Epidermal melanocyte (primary cell): ENCODE measurements around the gene JUP.

Source experiments
- DNase-seq: peaks from one replicate; pipeline ENCODE4 v3.0.0; 2011; ENCODE audit warnings: low spot score; ENCODE audit not compliant: insufficient read length

Gene JUP

DNA sequence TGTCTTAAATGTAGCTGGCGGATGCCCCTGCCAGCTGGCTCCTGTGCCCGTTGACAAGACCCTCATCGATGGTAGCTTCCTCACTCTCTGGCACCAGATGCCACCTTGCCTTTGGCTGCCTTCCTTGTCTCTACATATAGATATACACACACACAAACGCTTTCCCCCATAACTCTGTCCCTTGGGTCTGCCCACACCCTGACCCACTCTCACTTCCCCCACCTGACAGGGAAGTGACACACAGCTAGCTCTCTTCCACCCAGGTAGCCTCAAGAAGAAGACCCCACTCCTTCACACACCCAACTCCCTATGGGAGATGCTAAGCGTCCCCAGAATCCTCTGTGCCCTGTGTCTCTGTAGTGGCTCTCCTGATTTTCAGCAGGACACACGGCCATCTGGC lies 25.6 kb downstream of the JUP start:
- DNase-seq = no peak

DNA sequence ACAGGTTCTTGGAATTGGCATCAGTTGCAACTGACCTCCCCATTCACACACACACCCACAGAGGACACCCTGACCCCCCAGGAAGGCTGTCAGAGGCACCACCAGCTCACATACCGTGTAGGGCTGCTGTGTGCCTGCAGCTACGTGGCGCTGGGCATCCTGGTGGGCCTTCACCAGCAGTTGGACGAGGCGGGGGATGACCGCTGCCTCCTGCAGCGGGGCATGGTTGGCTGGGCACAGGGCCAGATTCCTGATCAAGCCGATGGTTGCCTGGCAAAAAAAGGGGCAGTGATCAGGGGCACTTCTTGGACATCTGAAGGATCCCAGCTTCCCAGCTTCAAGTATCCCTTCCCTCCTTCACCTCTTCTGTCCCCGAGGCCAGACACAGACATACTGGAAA lies 27.9 kb downstream of the JUP start:
- no peak for DNase-seq

DNA sequence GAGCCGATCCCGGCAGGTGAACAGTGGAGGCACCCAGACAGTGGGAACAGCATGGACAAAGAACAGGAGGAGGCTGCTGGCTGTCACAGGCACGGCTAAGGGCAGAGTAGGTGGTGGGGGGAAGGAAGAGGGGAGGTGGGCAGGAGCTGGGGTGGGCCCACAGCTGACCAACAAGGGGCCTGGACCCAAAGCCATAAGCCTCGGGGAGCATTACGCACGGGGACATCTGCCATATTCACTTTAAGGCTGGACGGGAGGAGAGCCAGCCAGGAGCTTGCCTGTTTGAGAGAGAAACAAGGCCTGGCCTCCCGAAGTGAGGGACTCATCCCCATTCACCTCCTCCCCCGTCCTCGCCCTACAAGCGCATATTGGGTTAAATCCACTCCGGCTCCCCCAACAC lies 32.4 kb downstream of the JUP start:
- DNase-seq = no peak

DNA sequence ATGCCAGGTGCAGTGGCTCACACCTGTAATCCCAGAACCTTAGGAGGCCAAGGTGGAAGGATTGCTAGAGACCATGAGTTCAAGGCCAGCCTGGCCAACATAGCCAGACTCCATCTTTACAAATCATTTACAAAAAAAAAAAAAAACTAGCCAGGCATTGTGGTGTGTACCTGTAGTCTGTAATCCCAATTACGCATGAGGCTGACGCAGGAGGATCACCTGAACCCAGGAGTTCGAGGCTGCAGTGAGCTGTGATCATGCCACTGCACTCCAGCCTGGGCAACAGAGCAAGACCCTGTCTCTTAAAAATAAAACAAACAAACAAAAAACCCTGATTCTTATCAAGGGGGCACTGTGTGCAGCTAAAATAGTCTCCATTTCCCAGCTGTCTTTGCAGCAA lies 35.2 kb downstream of the JUP start:
- no peak for DNase-seq

DNA sequence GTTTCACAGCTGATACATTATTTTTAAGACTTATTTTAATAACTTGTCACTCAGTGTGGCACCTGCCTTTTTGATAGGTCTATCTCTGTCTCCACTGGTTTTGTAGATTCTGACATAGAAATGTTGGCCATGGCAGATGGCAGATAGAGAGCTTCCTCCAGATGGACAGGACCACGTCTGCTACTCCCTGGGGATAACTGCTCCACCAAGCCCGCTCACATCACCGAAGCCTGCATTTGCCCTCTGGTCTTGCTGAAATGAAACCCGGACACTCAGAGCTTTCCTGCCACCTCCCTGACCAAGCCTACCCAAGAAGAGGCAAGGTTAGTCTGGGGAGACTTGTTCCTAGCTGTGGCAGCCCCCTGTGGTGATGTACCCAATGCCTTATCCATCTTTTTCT lies 35.6 kb downstream of the JUP start:
- DNase-seq = no peak

DNA sequence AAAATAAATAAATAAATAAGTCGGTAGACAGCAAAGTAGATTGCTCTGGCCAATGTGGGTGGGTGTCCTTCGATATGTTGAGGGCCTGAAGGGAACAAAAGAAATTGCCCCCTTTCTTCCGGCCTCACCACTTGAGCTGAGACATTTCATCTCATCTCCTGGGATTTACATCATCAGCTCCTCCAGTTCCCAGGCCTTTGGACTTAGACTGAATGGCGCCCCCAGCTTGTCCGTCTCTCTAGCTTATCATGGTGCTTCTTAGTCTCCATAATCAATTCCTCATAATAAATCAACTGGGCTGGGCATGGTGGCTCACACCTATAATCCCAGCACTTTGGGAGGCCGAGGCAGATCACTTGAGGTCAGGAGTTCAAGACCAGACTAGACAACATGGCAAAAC lies 38.2 kb downstream of the JUP start:
- no peak for DNase-seq

DNA sequence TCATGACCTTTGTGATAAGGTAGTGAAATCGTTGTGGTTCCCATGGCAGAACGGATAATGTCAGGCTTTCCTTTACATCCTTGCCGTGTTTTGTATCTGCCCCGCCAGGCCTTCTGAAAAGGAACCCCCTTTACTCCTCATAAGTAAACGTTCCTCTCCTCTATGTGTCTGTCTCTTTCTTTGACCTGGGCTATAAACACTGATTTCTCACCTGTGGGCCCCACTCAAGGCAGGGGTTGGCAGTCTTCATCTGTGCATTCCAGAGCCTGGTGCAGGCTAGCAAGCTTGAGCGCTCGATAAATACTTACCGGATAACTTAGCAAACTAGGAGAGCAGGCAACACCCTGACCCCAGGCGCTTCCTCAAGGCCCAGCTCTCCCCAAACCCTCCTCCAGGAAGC lies 44.8 kb downstream of the JUP start:
- no peak for DNase-seq

DNA sequence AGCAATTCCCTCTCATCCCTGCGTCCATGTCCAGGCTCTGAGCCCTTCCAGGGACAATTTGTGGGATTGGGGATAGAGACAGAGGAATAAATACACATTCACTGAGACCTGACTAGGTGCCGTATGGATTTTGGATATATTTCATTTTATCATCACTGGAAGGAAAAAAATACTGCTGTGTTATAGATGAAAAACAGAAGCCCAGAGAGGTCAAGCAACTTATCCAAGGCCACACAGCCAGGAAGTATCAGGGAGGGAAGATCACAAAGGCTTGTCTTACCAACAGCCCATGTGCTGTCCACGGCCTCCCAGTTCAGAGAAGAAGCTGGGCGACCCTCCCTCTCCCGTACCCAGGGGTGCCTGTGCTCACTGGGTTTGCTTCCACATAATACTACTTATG lies 46.0 kb downstream of the JUP start:
- no peak for DNase-seq

DNA sequence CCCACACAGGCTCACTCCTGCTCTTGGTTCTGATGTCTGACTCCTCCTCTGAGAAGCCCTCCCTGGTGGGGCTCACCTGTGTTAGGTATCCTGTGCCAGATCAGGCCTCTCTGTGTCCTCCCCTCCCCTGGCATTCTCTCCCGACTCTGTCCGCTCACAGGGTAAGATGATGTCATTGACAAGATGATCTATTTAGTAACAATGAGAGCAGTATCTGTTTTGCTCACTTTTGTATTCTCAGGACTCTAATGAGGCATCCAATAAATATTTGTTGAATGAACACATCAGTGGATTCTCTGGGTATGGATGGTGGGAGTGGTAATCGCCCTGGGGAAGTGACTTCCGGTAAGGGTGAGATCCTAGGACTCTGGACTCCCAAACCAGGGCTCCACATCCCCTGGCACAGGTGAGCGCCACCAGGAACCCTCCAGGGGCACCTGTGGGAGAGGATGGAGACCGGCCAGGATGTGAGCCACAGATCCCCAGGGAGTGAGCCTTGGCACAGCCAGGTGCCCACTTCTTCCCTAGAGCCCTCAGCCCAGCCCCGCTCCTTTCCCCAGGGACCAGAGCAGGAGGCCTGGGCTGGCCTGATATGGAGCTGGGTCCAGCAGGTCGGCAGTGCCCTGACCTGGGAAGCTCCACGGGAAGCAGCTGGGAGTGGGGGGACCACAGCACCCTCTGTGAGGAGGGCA lies 46.7 kb downstream of the JUP start:
- DNase-seq = no peak

DNA sequence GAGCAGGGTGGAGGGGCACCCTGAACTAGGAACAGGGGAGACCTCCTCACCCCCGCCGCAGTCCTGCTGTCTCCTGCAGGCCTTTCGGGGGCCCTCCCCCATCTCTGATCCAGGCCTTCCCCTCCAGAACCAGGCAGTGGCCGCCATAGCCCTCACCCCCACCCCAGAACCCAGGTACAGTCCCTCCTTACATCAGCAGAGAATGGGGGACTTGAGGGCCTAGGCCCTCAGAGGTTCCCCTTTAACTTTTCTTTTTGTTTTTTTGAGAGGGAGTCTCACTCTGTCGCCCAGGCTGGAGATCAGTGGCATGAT lies 47.8 kb downstream of the JUP start:
- DNase-seq = no peak

DNA sequence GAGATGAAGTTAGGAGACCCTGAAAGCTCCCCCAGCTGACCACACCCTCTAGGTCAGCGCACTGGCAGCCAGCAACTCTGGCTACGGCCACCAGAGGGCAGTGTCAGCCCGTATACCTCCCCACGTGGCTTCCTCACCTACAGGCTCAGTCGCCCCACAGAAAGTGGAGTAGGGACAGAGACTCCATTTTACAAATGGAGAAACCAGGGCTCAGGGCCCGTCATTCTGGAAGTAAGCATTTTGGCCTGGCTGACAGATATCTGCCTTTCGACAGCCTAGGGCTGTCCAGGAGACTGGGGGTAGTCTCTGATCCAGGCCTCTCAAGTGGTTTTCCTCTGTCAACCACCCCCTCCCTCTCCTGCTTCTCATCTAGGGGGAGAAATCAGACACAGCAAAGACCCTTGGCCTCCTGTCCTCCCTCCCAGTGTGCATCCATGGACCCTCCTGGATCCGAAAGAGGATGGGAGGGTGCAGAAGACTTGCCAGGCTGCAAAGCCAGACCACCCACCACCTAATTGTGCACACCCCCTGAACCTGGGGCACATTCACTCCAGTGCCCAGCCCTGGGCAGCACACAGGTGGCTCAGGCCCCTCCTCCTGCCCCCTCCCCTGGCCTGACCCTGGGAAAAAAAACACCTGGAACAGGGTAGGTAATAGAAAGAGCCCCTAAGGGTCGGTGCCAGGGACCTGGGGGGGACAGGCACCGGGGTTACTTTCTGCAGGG lies 48.3 kb downstream of the JUP start:
- peak; percentile 92 for DNase-seq

DNA sequence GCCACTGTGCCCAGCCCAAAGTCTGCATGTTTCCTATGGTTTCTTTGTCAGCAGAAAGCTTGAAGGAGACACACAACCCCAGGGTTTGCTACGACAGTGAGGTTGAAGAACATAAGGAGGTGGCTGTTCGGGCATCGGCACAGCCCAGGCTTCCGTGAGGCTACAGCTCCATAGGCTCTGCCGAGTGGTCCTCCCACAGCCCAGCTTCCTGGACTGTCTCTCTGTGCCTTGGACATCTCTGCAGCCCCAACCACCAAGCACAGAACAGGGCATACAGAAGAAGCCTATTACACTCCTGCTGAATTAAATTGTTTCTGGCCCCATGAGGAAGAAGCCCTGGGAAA lies 48.9 kb downstream of the JUP start:
- no peak for DNase-seq

DNA sequence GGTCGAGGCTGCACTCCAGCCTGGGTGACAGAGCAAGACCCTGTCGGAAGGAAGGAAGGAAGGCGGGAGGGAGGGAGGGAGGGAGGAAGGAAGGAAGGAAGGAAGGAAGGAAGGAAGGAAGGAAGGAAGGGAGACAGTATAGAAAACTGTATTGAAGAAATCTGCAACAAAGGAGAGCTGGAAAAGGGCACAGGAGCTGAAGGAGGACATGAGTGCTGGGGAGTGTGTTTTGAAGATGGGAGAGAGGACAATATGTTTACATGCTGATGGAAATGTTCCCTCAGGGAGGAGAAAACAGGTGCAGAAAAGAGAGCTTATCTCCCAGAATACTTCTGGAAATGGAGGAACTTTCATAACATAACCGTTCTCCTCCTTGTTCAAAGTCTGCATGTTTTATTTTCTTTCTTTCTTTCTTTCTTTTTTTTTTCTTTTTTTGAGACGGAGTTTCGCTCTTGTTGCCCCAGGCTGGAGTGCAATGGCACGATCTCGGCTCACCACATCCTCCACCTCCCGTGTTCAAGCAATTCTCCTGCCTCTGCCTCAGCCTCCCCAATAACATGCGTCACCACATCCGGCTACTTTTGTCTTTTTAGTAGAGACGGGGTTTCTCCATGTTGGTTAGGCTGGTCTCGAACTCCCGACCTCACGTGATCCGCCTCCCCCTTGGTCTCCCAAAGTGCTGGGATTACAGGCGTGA lies 49.4 kb downstream of the JUP start:
- DNase-seq = no peak

DNA sequence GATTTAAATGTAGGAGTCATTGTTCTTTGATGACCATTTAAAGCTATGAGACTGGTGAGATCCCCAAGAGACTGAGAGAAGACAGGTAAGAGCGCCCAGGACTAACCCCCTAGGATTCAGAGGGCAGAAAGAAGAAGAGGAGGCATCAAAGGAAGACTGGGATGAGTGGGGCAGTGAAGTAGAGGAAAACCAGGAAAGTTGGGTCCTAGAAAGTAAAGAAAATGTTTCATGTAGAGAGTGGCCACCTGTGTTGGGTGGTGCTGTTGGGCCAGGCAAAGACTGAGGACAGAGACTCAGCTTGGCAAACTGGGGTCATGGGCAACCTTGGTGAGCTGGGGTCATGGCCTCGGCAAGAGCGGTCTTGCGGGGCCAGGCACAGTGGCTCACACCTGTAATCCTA lies 50.8 kb downstream of the JUP start:
- no peak for DNase-seq

DNA sequence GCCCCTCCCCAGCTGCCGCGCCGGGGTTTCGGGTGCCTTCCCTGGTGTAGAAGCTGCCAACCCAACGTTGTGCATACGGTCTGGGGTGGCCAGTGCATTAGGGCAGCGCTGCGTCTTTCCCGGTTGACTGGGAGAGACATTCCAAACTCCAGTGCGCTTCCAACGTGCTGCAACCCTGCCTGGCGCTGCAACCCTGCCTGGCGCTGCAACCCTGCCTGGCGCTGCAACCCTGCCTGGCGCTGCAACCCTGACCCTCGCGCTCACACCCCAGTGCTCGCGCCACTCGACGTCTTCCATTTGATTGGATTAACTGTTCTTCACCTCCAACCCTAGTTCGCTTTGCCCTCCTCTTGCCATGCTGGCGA lies 51.6 kb downstream of the JUP start:
- no peak for DNase-seq

DNA sequence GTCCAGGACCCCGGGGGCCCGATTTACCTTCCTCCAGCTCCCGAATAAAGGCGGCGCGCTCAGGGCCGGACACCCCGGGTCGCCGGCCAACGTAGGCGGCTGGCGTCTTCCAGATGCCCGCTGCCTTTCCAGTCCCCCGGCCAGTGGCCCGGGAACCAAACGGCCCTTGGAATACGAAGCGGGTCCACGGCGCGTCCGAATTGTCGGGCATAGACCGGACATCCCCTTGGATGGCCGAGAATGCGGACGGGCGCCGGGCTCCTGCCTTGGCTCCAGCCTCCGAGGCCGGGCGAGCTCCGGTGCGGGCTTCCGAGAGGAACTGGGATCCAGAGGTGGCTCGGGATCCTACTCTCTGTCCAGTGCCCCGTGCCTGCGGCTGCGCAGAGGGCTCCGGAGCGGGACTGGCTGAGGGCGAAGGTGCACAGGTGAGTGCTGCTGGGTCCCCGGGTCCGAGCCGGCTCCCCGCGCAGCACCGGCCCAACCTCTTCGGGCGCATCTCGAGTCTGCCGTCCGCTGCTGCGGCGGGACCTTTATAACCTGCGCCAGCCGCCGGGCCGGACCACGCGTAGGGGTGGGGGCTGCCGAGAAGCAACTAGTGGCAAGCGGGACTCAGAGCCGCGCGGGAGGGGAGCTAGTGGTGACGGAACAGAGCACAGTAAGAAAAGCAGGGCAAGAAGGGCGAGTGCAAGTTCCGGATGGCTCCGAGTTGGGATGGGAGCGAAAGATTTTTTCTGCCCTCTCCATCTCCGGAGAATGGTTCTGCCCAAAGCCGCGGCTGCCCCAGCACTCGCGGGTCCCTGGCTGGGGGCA lies 52.2 kb downstream of the JUP start, which contains the start of gene HAP1:
Gene HAP1 (minus strand): TSS at position 505 of the 810 bp plus-strand sequence. CDS start 9 bp downstream, at position 496.
- no peak for DNase-seq

DNA sequence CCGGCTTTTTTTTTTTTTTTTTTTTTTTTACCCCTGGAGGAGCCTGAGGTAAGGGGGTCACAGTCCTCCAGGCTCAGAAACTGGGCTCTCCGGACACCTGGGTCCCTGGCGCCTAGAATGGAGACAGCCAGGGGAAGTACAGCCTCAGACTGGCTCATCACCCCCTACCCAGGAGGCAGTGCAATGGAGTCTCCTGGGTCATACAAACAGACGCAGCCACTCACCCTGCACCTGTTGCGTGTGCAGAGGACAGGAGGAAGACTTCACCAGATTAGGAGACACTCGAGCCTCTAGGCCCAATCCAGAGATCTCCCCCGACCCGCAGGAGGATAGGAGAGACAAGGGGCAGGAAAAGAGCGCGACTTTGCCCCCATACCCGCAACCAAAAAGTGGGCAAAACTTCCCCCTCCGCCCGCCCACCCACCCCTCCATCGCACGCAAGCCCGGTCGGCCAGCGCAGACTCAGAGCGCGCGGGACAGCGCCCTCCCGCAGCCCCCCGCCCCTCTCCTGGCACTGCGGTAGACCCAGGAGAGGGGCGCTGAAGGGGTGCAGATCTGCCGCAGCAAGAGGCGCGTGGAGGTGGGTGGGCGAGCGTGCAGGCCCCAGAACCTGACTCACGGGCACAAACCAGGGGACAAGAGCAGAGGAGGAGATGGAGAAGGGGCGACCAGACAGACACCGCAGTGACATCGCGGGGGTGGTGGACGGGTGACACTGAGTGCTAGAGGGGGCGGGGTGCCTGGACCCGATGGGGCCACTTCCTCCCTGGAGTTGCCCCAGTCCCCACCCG lies 53.0 kb downstream of the JUP start:
- DNase-seq = no peak

DNA sequence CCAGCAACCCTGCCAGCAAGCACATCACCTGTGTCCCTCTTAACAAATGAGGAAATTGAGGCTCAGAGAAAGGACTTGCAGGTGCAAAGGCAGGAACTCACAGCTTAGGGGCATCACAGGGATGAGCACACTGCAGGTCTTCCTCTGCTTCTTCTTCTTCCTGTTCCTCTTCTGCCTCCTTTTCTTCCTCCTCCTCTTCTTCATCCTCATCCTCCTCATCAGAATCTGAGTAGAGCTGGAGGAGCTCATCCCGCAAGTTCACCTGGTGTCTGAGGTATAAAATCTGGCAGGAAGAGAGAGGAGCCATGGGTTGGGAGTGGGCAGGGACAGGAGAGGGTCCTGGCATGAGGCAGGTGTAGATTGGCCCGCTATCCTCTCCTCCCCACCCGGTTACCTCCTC lies 54.7 kb downstream of the JUP start:
- no peak for DNase-seq

DNA sequence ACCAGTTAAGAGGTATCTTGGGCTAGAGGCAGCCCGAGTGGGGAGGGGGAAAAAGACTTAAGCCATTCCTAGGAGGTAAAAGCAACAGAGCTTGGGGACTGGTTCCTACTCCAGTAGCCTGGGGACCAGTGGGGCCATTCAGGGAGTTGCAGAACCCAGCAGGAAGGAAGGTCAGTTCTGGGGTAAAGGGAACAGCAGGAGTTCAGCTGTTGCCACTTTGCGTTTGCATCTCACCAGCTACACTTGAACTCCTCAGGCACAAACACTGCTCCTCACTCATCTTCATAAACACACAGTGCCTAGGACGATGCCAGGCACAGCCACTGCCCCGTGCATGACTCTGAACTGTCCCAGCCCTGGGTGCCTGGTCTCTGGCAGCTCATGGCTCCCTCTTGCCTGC lies 56.0 kb downstream of the JUP start:
- DNase-seq = no peak

DNA sequence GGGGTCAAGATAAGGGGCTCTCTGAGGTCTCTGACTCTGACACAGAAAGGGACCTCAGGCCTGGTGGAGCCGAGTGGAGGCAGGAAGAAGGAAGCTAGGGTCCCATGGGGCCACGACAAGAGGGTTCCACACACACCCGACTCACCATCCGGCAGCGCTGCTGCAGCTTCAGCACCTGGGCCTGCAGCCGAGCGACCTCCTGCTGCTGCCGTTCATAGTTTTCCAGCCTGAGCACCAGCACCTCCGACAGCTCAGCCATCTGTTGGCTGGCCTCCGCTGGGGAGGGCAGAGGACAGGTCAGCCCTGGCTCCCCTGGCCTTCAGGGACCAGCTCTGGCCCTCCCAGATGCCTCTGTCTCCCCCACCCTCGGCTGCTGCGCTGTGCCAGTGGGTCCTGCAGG lies 58.5 kb downstream of the JUP start:
- DNase-seq = no peak

DNA sequence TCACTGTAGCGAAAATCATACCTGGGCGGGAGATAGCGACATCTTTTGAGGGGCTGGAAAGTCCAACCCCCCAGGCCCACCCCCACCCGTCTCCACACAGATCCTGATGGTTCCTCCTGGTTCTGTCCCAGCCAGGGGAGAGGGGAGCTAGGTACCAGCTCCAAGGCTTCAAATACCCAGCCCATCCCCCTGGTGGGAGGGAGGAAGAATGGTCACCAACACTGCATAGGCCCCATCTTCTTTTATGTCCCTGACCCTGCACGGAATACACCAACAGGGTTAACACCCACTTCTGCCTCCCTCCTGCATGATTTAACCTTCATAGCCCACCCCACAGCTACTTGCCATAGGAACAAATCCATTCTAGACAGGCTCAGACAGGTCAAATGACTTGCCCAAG lies 61.4 kb downstream of the JUP start:
- DNase-seq = no peak
